BE2C (cell line): ENCODE measurements around the gene EDEM1.

Source experiments
- DNase-seq: peaks from one replicate; pipeline ENCODE4 v3.0.0-alpha.2; 2020
- H3K27me3 ChIP-seq: fragments of 250-450 bp; sonication (Bioruptor Pico); 2 replicates; pipeline ENCODE4 v1.5.1; 2020; ENCODE audit warnings: mild to moderate bottlenecking
- H3K36me3 ChIP-seq: fragments of 250-450 bp; sonication (Bioruptor Pico); 2 replicates; pipeline ENCODE4 v1.5.1; 2020; ENCODE audit warnings: mild to moderate bottlenecking
- H3K4me1 ChIP-seq: fragments of 250-450 bp; sonication (Bioruptor Pico); 2 replicates; pipeline ENCODE4 v1.5.1; 2020
- H3K4me3 ChIP-seq: 2 replicates; pipeline ENCODE4 v1.5.1; 2011; ENCODE audit warnings: low read depth, low read length
- H3K9me3 ChIP-seq: fragments of 250-450 bp; sonication (Bioruptor Pico); 2 replicates; pipeline ENCODE4 v1.5.1; 2020
- CTCF ChIP-seq: IDR thresholded peaks from 2 replicates; pipeline ENCODE4 v1.5.1; 2012; ENCODE audit warnings: mild to moderate bottlenecking, low read depth, low read length

Gene EDEM1

GRCh38 chr3:5194801-5195509 lies 7.4 kb downstream of the EDEM1 start:
- TF ChIP-seq CTCF = no peak
- H3K9me3 ChIP-seq = no peaks in the 10 kb centered on the region
- H3K27me3 ChIP-seq = no peaks in the 10 kb centered on the region
- H3K4me3 ChIP-seq = no peak overlapping the region
- DNase-seq = no peak
- H3K36me3 ChIP-seq = no peaks in the 10 kb centered on the region
- H3K4me1 ChIP-seq = no peaks in the 10 kb centered on the region

- TF ChIP-seq CTCF = no peak
- Histone ChIP-seq H3K4me3 (no peak overlapping the region), H3K36me3 (no peaks in the 10 kb centered on the region), H3K9me3 (no peaks in the 10 kb centered on the region), H3K4me1 (no peaks in the 10 kb centered on the region), H3K27me3 (no peaks in the 10 kb centered on the region)
- no peak for DNase-seq
Observed at GRCh38 chr3:5195605-5196004, 8.1 kb downstream of the EDEM1 start.

GRCh38 chr3:5197022-5197421 lies 9.5 kb downstream of the EDEM1 start:
- Histone ChIP-seq H3K27me3 (no peaks in the 10 kb centered on the region), H3K4me1 (no peaks in the 10 kb centered on the region), H3K36me3 (no peaks in the 10 kb centered on the region), H3K9me3 (no peaks in the 10 kb centered on the region), H3K4me3 (no peak overlapping the region)
- no peak for DNase-seq
- no peak for TF ChIP-seq CTCF

- H3K4me1 ChIP-seq = peaks cover 3% of the 10 kb centered on the region
- no peaks in the 10 kb centered on the region for H3K36me3 ChIP-seq
- H3K27me3 ChIP-seq = no peaks in the 10 kb centered on the region
- DNase-seq = no peak
- H3K4me3 ChIP-seq = no peak overlapping the region
- no peaks in the 10 kb centered on the region for H3K9me3 ChIP-seq
- TF ChIP-seq CTCF = no peak
Observed at GRCh38 chr3:5197470-5198312, 10.2 kb downstream of the EDEM1 start.

GRCh38 chr3:5198313-5198677 lies 10.8 kb downstream of the EDEM1 start:
- DNase-seq = no peak
- no peak for TF ChIP-seq CTCF
- Histone ChIP-seq H3K36me3 (peaks cover 4% of the 10 kb centered on the region; the same call in 1 of the 2 replicates), H3K27me3 (no peaks in the 10 kb centered on the region), H3K4me3 (no peak overlapping the region), H3K4me1 (peaks cover 5% of the 10 kb centered on the region), H3K9me3 (no peaks in the 10 kb centered on the region)
